HG03439 (cell line): ENCODE measurements around the gene IL4I1.

Experiments
- ATAC-seq: cut with Tn5 transposase; IDR thresholded peaks from one replicate; pipeline ENCODE4 v1.9.1; 2021; ENCODE audit warnings: mild to moderate bottlenecking, moderate library complexity; ENCODE audit not compliant: unreplicated experiment

Gene IL4I1

GRCh38 chr19:49924004-49924880 lies 27.6 kb upstream of the IL4I1 start:
- ATAC-seq: no peak

GRCh38 chr19:49923055-49924003 lies 26.6 kb upstream of the IL4I1 start:
- ATAC-seq: no peak

GRCh38 chr19:49921871-49922795 lies 25.4 kb upstream of the IL4I1 start:
- ATAC-seq: no peak

- no peak for ATAC-seq
Measured at GRCh38 chr19:49920624-49921363, 24.1 kb upstream of the IL4I1 start.

- ATAC-seq: no peak
Measured at GRCh38 chr19:49918089-49918488, 21.4 kb upstream of the IL4I1 start.

- no peak for ATAC-seq
Measured at GRCh38 chr19:49916839-49917733, 20.4 kb upstream of the IL4I1 start.

- ATAC-seq: no peak
Measured at GRCh38 chr19:49915271-49915670, 18.6 kb upstream of the IL4I1 start.

GRCh38 chr19:49913720-49914119 lies 17.0 kb upstream of the IL4I1 start:
- ATAC-seq: no peak

- ATAC-seq: no peak
Measured at GRCh38 chr19:49912965-49913685, 16.4 kb upstream of the IL4I1 start.

- ATAC-seq: no peak
Measured at GRCh38 chr19:49911381-49912145, 14.9 kb upstream of the IL4I1 start.

GRCh38 chr19:49910179-49910578 lies 13.5 kb upstream of the IL4I1 start:
- no peak for ATAC-seq

GRCh38 chr19:49908480-49909420 lies 12.1 kb upstream of the IL4I1 start:
- ATAC-seq: no peak

- ATAC-seq: no peak
Measured at GRCh38 chr19:49907745-49908446, 11.2 kb upstream of the IL4I1 start.

- no peak for ATAC-seq
Measured at GRCh38 chr19:49906879-49907564, 10.3 kb upstream of the IL4I1 start.

GRCh38 chr19:49904136-49904535 lies 7.4 kb upstream of the IL4I1 start:
- ATAC-seq: no peak
